IMR-90 (cell line): ENCODE measurements around the gene HOXC5.

Experiments
- BHLHE40 ChIP-seq: fragments of 150-350 bp; IDR thresholded peaks from 2 replicates; pipeline ENCODE4 v1.6.1; 2016; ENCODE audit warnings: mild to moderate bottlenecking, low read depth, low read length
- CEBPB ChIP-seq: IDR thresholded peaks from 2 replicates; pipeline ENCODE4 v1.6.1; 2012; ENCODE audit warnings: low read depth, low read length, improper control_type of control experiment
- FOS ChIP-seq: fragments of 150-350 bp; IDR thresholded peaks from 2 replicates; pipeline ENCODE4 v1.6.1; 2016; ENCODE audit warnings: low read depth, low read length
- MAFK ChIP-seq: IDR thresholded peaks from 2 replicates; pipeline ENCODE4 v1.6.1; 2012; ENCODE audit warnings: low read depth, low read length, improper control_type of control experiment
- MAZ ChIP-seq: IDR thresholded peaks from 2 replicates; pipeline ENCODE4 v1.6.1; 2012; ENCODE audit warnings: low read depth, mild to moderate bottlenecking, low read length, improper control_type of control experiment, moderate library complexity, borderline replicate concordance
- MXI1 ChIP-seq: IDR thresholded peaks from 2 replicates; pipeline ENCODE4 v1.6.1; 2012; ENCODE audit warnings: low read depth, mild to moderate bottlenecking, low read length, moderate library complexity, borderline replicate concordance
- POLR2A ChIP-seq: IDR thresholded peaks from 2 replicates; pipeline ENCODE4 v1.6.1; 2012; ENCODE audit warnings: mild to moderate bottlenecking, low read depth, low read length
- RAD21 ChIP-seq: IDR thresholded peaks from 2 replicates; pipeline ENCODE4 v1.6.1; 2012; ENCODE audit warnings: low read length, improper control_type of control experiment
- RFX5 ChIP-seq: IDR thresholded peaks from 2 replicates; pipeline ENCODE4 v1.8.0; 2012; ENCODE audit warnings: low read depth, mild to moderate bottlenecking, low read length, moderate library complexity
- SMC3 ChIP-seq: fragments of 150-350 bp; IDR thresholded peaks from 2 replicates; pipeline ENCODE4 v1.6.1; 2016; ENCODE audit warnings: low read depth, mild to moderate bottlenecking, antibody characterized with exemption, low read length, moderate library complexity
- TF ChIP-seq, protein P1 (sequence below): conservative IDR thresholded peaks from 2 replicates; pipeline ENCODE4 v1.5.1; 2012; ENCODE audit warnings: mild to moderate bottlenecking, low read depth, low read length, improper control_type of control experiment

DNA sequence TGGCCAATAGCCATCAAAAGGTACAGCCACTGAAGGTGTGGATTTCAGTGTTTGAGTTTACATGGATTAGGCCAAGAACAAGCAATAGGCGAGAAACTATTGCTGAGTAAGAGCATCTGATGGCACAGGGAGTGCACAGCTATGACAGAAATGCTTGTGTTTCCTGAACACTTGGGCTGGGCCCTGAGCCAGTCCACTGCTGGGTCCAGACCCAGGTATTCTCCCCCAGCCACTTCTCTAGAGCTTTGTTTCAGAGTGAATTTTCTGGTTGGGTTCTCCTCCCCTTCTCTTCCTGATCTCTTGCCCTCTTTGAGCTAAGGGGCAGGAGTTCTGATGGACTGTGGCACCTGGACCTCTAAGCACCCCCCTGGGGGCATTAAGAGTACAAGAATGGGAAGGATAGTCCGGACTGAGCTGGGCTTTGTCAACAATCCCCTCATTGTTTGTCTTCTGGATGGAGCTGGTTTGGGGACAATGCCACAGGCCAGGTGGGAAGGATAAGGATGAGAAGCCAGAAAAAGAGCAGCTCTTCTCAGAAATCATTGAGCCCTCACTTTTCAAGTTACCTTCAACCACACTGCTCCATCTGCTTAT lies 8.3 kb downstream of the HOXC5 start:
- TF ChIP-seq, protein P1, sequence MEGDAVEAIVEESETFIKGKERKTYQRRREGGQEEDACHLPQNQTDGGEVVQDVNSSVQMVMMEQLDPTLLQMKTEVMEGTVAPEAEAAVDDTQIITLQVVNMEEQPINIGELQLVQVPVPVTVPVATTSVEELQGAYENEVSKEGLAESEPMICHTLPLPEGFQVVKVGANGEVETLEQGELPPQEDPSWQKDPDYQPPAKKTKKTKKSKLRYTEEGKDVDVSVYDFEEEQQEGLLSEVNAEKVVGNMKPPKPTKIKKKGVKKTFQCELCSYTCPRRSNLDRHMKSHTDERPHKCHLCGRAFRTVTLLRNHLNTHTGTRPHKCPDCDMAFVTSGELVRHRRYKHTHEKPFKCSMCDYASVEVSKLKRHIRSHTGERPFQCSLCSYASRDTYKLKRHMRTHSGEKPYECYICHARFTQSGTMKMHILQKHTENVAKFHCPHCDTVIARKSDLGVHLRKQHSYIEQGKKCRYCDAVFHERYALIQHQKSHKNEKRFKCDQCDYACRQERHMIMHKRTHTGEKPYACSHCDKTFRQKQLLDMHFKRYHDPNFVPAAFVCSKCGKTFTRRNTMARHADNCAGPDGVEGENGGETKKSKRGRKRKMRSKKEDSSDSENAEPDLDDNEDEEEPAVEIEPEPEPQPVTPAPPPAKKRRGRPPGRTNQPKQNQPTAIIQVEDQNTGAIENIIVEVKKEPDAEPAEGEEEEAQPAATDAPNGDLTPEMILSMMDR, result no peak
- TF ChIP-seq POLR2A (no peak), CEBPB (no peak), MAZ (no peak), RFX5 (no peak), MXI1 (no peak), MAFK (no peak), BHLHE40 (no peak), SMC3 (no peak), RAD21 (no peak), FOS (no peak)
